Activated CD4-positive, CD25-positive, alpha-beta regulatory T cell treated with anti-CD3 and anti-CD28 coated beads, Interleukin-2, amount 50 U/mL, for 72 hours (primary cell): Measurements from ENCODE around the gene SLMAP.
"Not testable (repeated sequence)": the region's sequence is repeated elsewhere in the genome, so short reads cannot be mapped to it uniquely, and the experiment has no call there.

Experiments
- DNase-seq: peaks from one replicate; pipeline ENCODE4 v3.0.0; 2021

The SLMAP gene

GRCh38 chr3:57794501-57794900 lies 38.4 kb downstream of the SLMAP start:
- DNase-seq = no peak

GRCh38 chr3:57794951-57795350 lies 38.8 kb downstream of the SLMAP start:
- no peak for DNase-seq

GRCh38 chr3:57796261-57796660 lies 40.2 kb downstream of the SLMAP start:
- DNase-seq = no peak

GRCh38 chr3:57797701-57798487 lies 41.8 kb downstream of the SLMAP start:
- DNase-seq = no peak

GRCh38 chr3:57803647-57804081 lies 47.6 kb downstream of the SLMAP start:
- DNase-seq = no peak

- DNase-seq = no peak
Measured at GRCh38 chr3:57805266-57805665, 49.2 kb downstream of the SLMAP start.

- no peak for DNase-seq
Measured at GRCh38 chr3:57805674-57806073, 49.6 kb downstream of the SLMAP start.

- not testable (repeated sequence) for DNase-seq
Measured at GRCh38 chr3:57806195-57806594, 50.1 kb downstream of the SLMAP start.

GRCh38 chr3:57808961-57809608 lies 53.0 kb downstream of the SLMAP start:
- no peak for DNase-seq

- DNase-seq = no peak
Measured at GRCh38 chr3:57809609-57809968, 53.5 kb downstream of the SLMAP start.

- DNase-seq = no peak
Measured at GRCh38 chr3:57810048-57810447, 53.9 kb downstream of the SLMAP start.

GRCh38 chr3:57810471-57811137 lies 54.5 kb downstream of the SLMAP start:
- no peak for DNase-seq

- DNase-seq = no peak
Measured at GRCh38 chr3:57815036-57815435, 58.9 kb downstream of the SLMAP start.

GRCh38 chr3:57816471-57817095 lies 60.5 kb downstream of the SLMAP start:
- DNase-seq = no peak

- DNase-seq = no peak
Measured at GRCh38 chr3:57818772-57819171, 62.7 kb downstream of the SLMAP start.

GRCh38 chr3:57820479-57820878 lies 64.4 kb downstream of the SLMAP start:
- no peak for DNase-seq

GRCh38 chr3:57821765-57822164 lies 65.7 kb downstream of the SLMAP start:
- DNase-seq = no peak

GRCh38 chr3:57822686-57823085 lies 66.6 kb downstream of the SLMAP start:
- no peak for DNase-seq

GRCh38 chr3:57825116-57825515 lies 69.0 kb downstream of the SLMAP start:
- DNase-seq = no peak

- DNase-seq = no peak
Measured at GRCh38 chr3:57826245-57826951, 70.3 kb downstream of the SLMAP start.

GRCh38 chr3:57826952-57827723 lies 71.0 kb downstream of the SLMAP start:
- DNase-seq = no peak

- DNase-seq = no peak
Measured at GRCh38 chr3:57827757-57828156, 71.6 kb downstream of the SLMAP start.
